A673 (cell line): ENCODE data around the gene TACR3. TPM values are rescaled to one million over a fixed set of nuclear protein-coding genes. Genes with fewer than 3 reads are reported as not detected.
"Not testable (repeated sequence)": the region's sequence is repeated elsewhere in the genome, so short reads cannot be mapped to it uniquely, and the experiment has no call there.

ENCODE experiments used
- BruUV-seq: library from RNA; stranded (reverse); fragments of 400-500 nt; replicated peaks from 2 replicates; lab custom pipeline; 2021; lab: Mats Ljungman, UMichigan
- CTCF ChIA-PET: fragments of 300-600 bp; sonication (Branson Sonifier 250); formaldehyde crosslinking; loops from one replicate; lab custom pipeline; 2022; ENCODE audit warnings: antibody characterized with exemption; lab: Charles Lee
- POLR2A ChIA-PET: fragments of 300-600 bp; sonication (Branson Sonifier 250); formaldehyde crosslinking; loops from one replicate; lab custom pipeline; 2022; ENCODE audit warnings: antibody characterized with exemption; ENCODE audit not compliant: low non-redundant PET; lab: Charles Lee
- DNase-seq: peaks from one replicate; pipeline ENCODE4 v3.0.0-alpha.2; 2015; ENCODE audit warnings: low spot score
- H3K27ac ChIP-seq: fragments of 200-600 bp; sonication (generic); 2 replicates; pipeline ENCODE4 v1.5.1; 2016; ENCODE audit warnings: mixed run types, low read depth, mild to moderate bottlenecking, mixed read lengths, antibody characterized with exemption, low read length; ENCODE audit not compliant: poor library complexity, severe bottlenecking
- H3K27me3 ChIP-seq: fragments of 200-600 bp; sonication (generic); replicated peaks from 2 replicates; pipeline ENCODE4 v1.6.1; 2017; ENCODE audit warnings: mixed run types, low read depth, mild to moderate bottlenecking, mixed read lengths, antibody characterized with exemption, low read length; ENCODE audit not compliant: insufficient read depth, poor library complexity
- H3K36me3 ChIP-seq: fragments of 200-600 bp; sonication (generic); 2 replicates; pipeline ENCODE4 v1.6.1; 2016; ENCODE audit warnings: mixed run types, mild to moderate bottlenecking, mixed read lengths, antibody characterized with exemption, low read length; ENCODE audit not compliant: insufficient read depth, poor library complexity, severe bottlenecking
- H3K4me1 ChIP-seq: fragments of 200-600 bp; sonication (generic); 2 replicates; pipeline ENCODE4 v1.6.1; 2017; ENCODE audit warnings: mixed run types, mild to moderate bottlenecking, mixed read lengths, antibody characterized with exemption, low read length; ENCODE audit not compliant: insufficient read depth, poor library complexity, severe bottlenecking
- H3K4me3 ChIP-seq: fragments of 200-600 bp; sonication (generic); 2 replicates; pipeline ENCODE4 v1.5.1; 2016; ENCODE audit warnings: low read depth, mixed run types, mild to moderate bottlenecking, mixed read lengths, low read length; ENCODE audit not compliant: poor library complexity, severe bottlenecking
- H3K9me3 ChIP-seq: fragments of 200-600 bp; sonication (generic); 2 replicates; pipeline ENCODE4 v1.6.1; 2016; ENCODE audit warnings: mixed run types, low read depth, mild to moderate bottlenecking, mixed read lengths, antibody characterized with exemption, low read length; ENCODE audit not compliant: poor library complexity, severe bottlenecking
- EZH2 ChIP-seq: fragments of 200-600 bp; sonication (generic); IDR thresholded peaks from 2 replicates; pipeline ENCODE4 v1.6.1; 2017; ENCODE audit warnings: borderline replicate concordance, low read depth, mild to moderate bottlenecking, mixed read lengths, antibody characterized with exemption, low read length; ENCODE audit not compliant: poor library complexity, severe bottlenecking
- intact Hi-C: fragments of 100-400 bp; cut with micrococcal nuclease; formaldehyde crosslinking; loops from one replicate; pipeline ENCODE4 v1.10.0; 2022; ENCODE audit not compliant: unreplicated experiment
- total RNA-seq: library from RNA; stranded (reverse); gene quantifications from 2 replicates; pipeline ENCODE4 v1.2.3, GENCODE V29; 2021
- TF ChIP-seq, protein P1 (sequence below): fragments of 300-800, 200-600 bp; sonication (generic); conservative IDR thresholded peaks from 2 replicates; pipeline ENCODE4 v1.5.1; 2017; ENCODE audit warnings: low read depth, mild to moderate bottlenecking, antibody characterized with exemption, low read length, moderate library complexity, mixed read lengths

The TACR3 gene
- total RNA-seq, 1 experiment from 2014 or later: not detected

GRCh38 chr4:103754844-103755243 lies 35.1 kb upstream of the TACR3 start:
- TF ChIP-seq, protein P1, sequence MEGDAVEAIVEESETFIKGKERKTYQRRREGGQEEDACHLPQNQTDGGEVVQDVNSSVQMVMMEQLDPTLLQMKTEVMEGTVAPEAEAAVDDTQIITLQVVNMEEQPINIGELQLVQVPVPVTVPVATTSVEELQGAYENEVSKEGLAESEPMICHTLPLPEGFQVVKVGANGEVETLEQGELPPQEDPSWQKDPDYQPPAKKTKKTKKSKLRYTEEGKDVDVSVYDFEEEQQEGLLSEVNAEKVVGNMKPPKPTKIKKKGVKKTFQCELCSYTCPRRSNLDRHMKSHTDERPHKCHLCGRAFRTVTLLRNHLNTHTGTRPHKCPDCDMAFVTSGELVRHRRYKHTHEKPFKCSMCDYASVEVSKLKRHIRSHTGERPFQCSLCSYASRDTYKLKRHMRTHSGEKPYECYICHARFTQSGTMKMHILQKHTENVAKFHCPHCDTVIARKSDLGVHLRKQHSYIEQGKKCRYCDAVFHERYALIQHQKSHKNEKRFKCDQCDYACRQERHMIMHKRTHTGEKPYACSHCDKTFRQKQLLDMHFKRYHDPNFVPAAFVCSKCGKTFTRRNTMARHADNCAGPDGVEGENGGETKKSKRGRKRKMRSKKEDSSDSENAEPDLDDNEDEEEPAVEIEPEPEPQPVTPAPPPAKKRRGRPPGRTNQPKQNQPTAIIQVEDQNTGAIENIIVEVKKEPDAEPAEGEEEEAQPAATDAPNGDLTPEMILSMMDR: no peak
- TF ChIP-seq EZH2: no peak
- BruUV-seq: no TSS peak
- H3K4me3 ChIP-seq: no peak overlapping the region
- H3K27me3 ChIP-seq: no peaks in the 10 kb centered on the region
- peak; percentile 17 for DNase-seq
- intact Hi-C loops: no loop called here
- H3K36me3 ChIP-seq: no peaks in the 10 kb centered on the region
- no peak overlapping the region for H3K27ac ChIP-seq
- no peaks in the 10 kb centered on the region for H3K4me1 ChIP-seq
- ChIA-PET CTCF (no interaction called here), POLR2A (no interaction called here)
- no peaks in the 10 kb centered on the region for H3K9me3 ChIP-seq

GRCh38 chr4:103753868-103754653 lies 34.3 kb upstream of the TACR3 start:
- CTCF ChIA-PET: no interaction called here
- TF ChIP-seq EZH2: no peak
- TF ChIP-seq, protein P1: no peak
- Histone ChIP-seq H3K27me3 (no peaks in the 10 kb centered on the region), H3K4me3 (no peak overlapping the region), H3K4me1 (no peaks in the 10 kb centered on the region), H3K27ac (no peak overlapping the region), H3K9me3 (no peaks in the 10 kb centered on the region), H3K36me3 (no peaks in the 10 kb centered on the region)
- intact Hi-C loops: no loop called here
- BruUV-seq: no TSS peak
- POLR2A ChIA-PET: no interaction called here
- no peak for DNase-seq

DNA sequence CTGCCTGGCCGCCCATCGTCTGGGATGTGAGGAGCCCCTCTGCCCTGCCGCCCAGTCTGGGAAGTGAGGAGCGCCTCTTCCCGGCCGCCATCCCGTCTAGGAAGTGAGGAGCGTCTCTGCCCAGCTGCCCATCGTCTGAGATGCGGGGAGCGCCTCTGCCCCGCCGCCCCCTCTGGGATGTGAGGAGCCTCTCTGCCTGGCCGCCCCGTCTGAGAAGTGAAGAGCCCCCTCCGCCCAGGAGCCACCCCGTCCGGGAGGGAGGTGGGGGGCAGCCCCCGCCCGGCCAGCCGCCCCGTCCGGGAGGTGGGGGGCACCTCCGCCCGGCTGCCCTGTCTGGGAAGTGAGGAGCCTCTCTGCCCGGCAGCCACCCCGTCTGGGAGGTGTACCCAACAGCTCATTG lies 3.4 kb upstream of the TACR3 start:
- H3K4me1 ChIP-seq, CTCF ChIA-PET, H3K9me3 ChIP-seq, H3K4me3 ChIP-seq, intact Hi-C loops, H3K27ac ChIP-seq, H3K36me3 ChIP-seq, BruUV-seq, POLR2A ChIA-PET, DNase-seq: not testable (repeated sequence)
- H3K27me3 ChIP-seq: peaks cover 25% of the 10 kb centered on the region

GRCh38 chr4:103721251-103721650 lies 1.5 kb upstream of the TACR3 start:
- ChIA-PET CTCF (no interaction called here), POLR2A (no interaction called here)
- peaks cover 38% of the 10 kb centered on the region for H3K27me3 ChIP-seq
- TF ChIP-seq, protein P1: no peak
- no peak for TF ChIP-seq EZH2
- H3K4me1 ChIP-seq: no peaks in the 10 kb centered on the region
- DNase-seq: no peak
- no peaks in the 10 kb centered on the region for H3K36me3 ChIP-seq
- no peaks in the 10 kb centered on the region for H3K9me3 ChIP-seq
- intact Hi-C loops: no loop called here
- no TSS peak for BruUV-seq
- H3K27ac ChIP-seq: no peak overlapping the region
- no peak overlapping the region for H3K4me3 ChIP-seq
